ENCODE data around the gene CLIC5. TPM values are rescaled to one million over a fixed set of nuclear protein-coding genes. Genes with fewer than 3 reads are reported as not detected.

CLIC5 gene
- total and polyA plus RNA-seq, 2 of the 8 experiments (the other 6 are each of a cell fraction or from before 2014, with no cell fraction given): 0.12 to 0.15 TPM

DNA sequence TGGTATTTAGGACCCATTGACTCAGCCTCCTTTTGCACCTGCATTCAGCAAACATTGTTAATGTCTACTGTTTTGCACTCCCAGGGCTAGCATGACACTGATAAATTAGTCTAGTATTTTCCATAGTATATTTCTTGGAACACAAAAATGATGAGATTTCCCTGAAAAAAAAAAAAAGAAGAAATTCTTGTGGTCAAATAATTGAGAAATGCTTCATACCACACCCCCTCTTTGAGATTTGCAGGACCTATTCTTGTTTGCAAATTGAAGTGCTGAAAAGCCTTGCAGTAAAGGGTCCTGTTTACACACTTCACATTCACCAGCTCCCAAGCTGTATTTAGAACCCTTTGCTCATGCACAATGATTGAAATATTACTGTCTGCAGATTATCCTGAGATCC lies 36.3 kb upstream of the CLIC5 start:
- ChIA-PET POLR2A (ENCODE audit: partially characterized antibody) (no interaction called here), CTCF (ENCODE audit: partially characterized antibody) (interaction anchor here (1.8 kb wide), 1 partner anchor 9 kb away, joined by 7 read pairs; no protein-coding TSS in a partner anchor)
- Histone ChIP-seq H2BK120ac (replicated peaks; ENCODE audit: low read depth, low read length) (no peak overlapping the region), H4K5ac (ENCODE audit: insufficient read length, low read depth, low read length) (no peak overlapping the region), H2AFZ (ENCODE audit: low read length) (no peak overlapping the region), H4K20me1 (replicated peaks in 1 of 2; ENCODE audit: control insufficient read depth in 1 of 2, insufficient read depth in 2 of 2, low read length in 2 of 2) (no peaks in the 10 kb centered on the region), H4K91ac (replicated peaks; ENCODE audit: insufficient read length, low read length) (no peak overlapping the region), H2AK5ac (ENCODE audit: low read depth, low read length) (no peak overlapping the region), H2BK20ac (ENCODE audit: low read length) (no peak overlapping the region), H3K14ac (ENCODE audit: insufficient read length) (no peak overlapping the region), H2BK15ac (ENCODE audit: low read length) (no peak overlapping the region), H3K4me3 (ENCODE audit: extremely low read depth in 1 of 4, insufficient read depth in 2 of 4, low read depth in 3 of 4, low read length in 4 of 4) (no peak overlapping the region), H3K4me2 (ENCODE audit: insufficient read depth in 1 of 2, low read depth in 2 of 2, low read length in 2 of 2) (no peak overlapping the region), H3K9ac (replicated peaks in 1 of 4; ENCODE audit: extremely low read depth in 1 of 4, low read depth in 3 of 4, low read length in 3 of 4) (no peak overlapping the region), H3K27me3 (replicated peaks in 1 of 4; ENCODE audit: control insufficient read depth in 3 of 4, extremely low read depth in 1 of 4, insufficient read depth in 3 of 4, low read length in 3 of 4) (no peaks in the 10 kb centered on the region), H2BK12ac (ENCODE audit: low read depth, low read length) (no peak overlapping the region), H3K27ac (ENCODE audit: low read depth, low read length) (no peak overlapping the region), H3K79me1 (ENCODE audit: low read depth, low read length) (no peaks in the 10 kb centered on the region), H3K79me2 (ENCODE audit: control insufficient read depth in 1 of 2, insufficient read depth in 2 of 2, low read length in 2 of 2) (no peaks in the 10 kb centered on the region), H4K8ac (ENCODE audit: extremely low read depth, insufficient read depth, low read length) (no peak overlapping the region), H3K9me3 (ENCODE audit: insufficient read depth in 2 of 2, low read depth in 1 of 2, low read length in 1 of 2) (peaks cover 0 to 8% of the 10 kb centered on the region in 2 experiments; a peak in 1 of 4 replicates), H3K36me3 (ENCODE audit: control insufficient read depth in 2 of 4, insufficient read depth in 4 of 4, low read length in 3 of 4) (no peaks in the 10 kb centered on the region), H3K18ac (ENCODE audit: extremely low read depth, low read length) (no peak overlapping the region), H3K4me1 (replicated peaks in 1 of 4; ENCODE audit: control insufficient read depth in 3 of 4, insufficient read depth in 4 of 4, low read length in 3 of 4) (peaks cover 0 to 5% (median 4%) of the 10 kb centered on the region in 4 experiments; a peak in 5 of 7 replicates), H3K56ac (replicated peaks; ENCODE audit: insufficient read length, low read depth, low read length) (no peak overlapping the region), H3K4ac (replicated peaks; ENCODE audit: insufficient read length, low read depth, low read length) (no peak overlapping the region), H3K23ac (ENCODE audit: insufficient read length) (no peak overlapping the region), H3K23me2 (ENCODE audit: low read depth, low read length) (no peaks in the 10 kb centered on the region), H2BK5ac (ENCODE audit: low read depth, low read length) (no peak overlapping the region)
- no peak for DNase-seq (ENCODE audit: low read depth in 1 of 2, low spot score in 2 of 2)
- FAIRE-seq: no peak
- TF ChIP-seq POLR2AphosphoS5 (IDR thresholded peaks at IDR 0.05; ENCODE audit: low read depth, low read length) (no peak), NANOG (IDR thresholded peaks at IDR 0.05; ENCODE audit: insufficient read depth, low read depth, low read length, poor library complexity, severe bottlenecking) (no peak), FOSL1 (IDR thresholded peaks at IDR 0.05; ENCODE audit: insufficient read depth, low read depth, low read length) (no peak), TEAD4 (IDR thresholded peaks at IDR 0.05; ENCODE audit: low read depth, low read length) (no peak), SIX5 (IDR thresholded peaks at IDR 0.05; ENCODE audit: low read depth, low read length) (no peak), E2F6 (IDR thresholded peaks at IDR 0.05) (no peak), SUZ12 (IDR thresholded peaks at IDR 0.05; ENCODE audit: low read length) (no peak), SAP30 (IDR thresholded peaks at IDR 0.05; ENCODE audit: insufficient read depth, insufficient replicate concordance, low read length) (no peak), RAD21 (IDR thresholded peaks at IDR 0.05 in 1 of 2, conservative IDR thresholded peaks at IDR 0.05 in 1 of 2; ENCODE audit: low read depth in 2 of 2, low read length in 2 of 2) (no peak), TAF7 (optimal IDR thresholded peaks at IDR 0.05; ENCODE audit: borderline replicate concordance, low read depth, low read length) (no peak), GTF2F1 (IDR thresholded peaks at IDR 0.05; ENCODE audit: borderline replicate concordance, low read depth, low read length) (no peak)
- TF ChIP-seq, protein P1, sequence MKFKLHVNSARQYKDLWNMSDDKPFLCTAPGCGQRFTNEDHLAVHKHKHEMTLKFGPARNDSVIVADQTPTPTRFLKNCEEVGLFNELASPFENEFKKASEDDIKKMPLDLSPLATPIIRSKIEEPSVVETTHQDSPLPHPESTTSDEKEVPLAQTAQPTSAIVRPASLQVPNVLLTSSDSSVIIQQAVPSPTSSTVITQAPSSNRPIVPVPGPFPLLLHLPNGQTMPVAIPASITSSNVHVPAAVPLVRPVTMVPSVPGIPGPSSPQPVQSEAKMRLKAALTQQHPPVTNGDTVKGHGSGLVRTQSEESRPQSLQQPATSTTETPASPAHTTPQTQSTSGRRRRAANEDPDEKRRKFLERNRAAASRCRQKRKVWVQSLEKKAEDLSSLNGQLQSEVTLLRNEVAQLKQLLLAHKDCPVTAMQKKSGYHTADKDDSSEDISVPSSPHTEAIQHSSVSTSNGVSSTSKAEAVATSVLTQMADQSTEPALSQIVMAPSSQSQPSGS (IDR thresholded peaks at IDR 0.05; ENCODE audit: low read length): no peak

All from H1 (cell line).